Stomach smooth muscle (tissue), 2 donors: Measurements from ENCODE around the gene OBSL1.

Source experiments
- H3K27ac ChIP-seq: one replicate; pipeline ENCODE4 v1.7.0; 2013; ENCODE audit warnings: mild to moderate bottlenecking, low read length, inconsistent platforms
- H3K27me3 ChIP-seq, 2 donors: one replicate each; pipeline ENCODE4 v1.7.0; 2013; ENCODE audit warnings: low read length in 2 of 2; ENCODE audit not compliant: insufficient read depth in 2 of 2, control insufficient read depth in 1 of 2
- H3K36me3 ChIP-seq, 2 donors: one replicate each; pipeline ENCODE4 v1.7.0; 2013; ENCODE audit warnings: low read length in 2 of 2; ENCODE audit not compliant: control insufficient read depth in 2 of 2, insufficient read depth in 2 of 2
- H3K4me1 ChIP-seq: one replicate; pipeline ENCODE4 v1.7.0; 2013; ENCODE audit warnings: low read length; ENCODE audit not compliant: control insufficient read depth, insufficient read depth
- H3K4me3 ChIP-seq, 2 donors: one replicate each; pipeline ENCODE4 v1.7.0; 2013; ENCODE audit warnings: low read length in 2 of 2
- H3K9ac ChIP-seq, 2 donors: one replicate each; pipeline ENCODE4 v1.7.0; 2013; ENCODE audit warnings: low read length in 2 of 2, mild to moderate bottlenecking in 1 of 2
- H3K9me3 ChIP-seq, 2 donors: one replicate each; pipeline ENCODE4 v1.7.0; 2013; ENCODE audit warnings: low read length in 2 of 2; ENCODE audit not compliant: control insufficient read depth in 2 of 2
- donor health status: healthy.
- donor health status: Pancreatic carcinoma.

The OBSL1 gene

DNA sequence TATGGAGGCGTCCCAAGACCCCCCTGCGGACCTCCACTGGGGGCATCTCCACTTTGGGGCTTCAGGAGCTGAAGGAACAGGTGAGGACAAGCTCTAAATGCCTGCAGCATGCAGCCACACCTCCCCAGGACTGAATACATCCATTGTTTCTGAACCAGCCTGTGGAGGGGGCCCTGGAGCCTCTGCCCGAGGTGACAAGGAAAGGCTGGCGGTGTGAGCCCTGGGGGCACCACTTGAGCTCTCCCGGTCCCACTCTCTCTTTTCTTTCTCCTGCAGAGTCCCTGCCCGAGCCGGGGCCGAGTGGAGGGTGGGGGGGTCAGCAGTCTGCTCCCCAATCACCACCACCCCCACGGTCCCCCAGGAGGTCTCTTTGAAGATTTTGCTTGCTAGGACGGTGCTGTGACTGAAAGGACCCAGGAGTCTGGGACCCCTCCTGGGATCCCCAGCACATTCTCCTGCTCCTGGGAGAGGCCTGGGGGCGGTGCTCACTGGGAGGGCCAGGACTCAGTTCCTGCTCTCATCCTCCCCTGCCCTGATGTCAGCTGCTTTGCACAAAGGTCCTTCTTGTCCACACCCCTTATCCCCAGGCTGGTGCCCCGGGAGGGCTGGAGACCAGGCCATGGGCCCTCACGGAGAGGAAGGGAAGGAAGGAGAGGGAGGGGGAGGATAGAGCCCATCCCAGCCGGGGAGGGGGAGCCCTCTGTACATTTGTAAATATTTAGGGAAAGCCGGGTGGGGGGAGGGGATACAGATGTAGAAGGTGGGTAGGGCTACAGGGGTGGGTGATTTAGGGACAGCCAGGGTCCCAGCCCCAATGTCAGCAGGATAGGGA, 33.5 kb downstream of the OBSL1 start:
- H3K9ac ChIP-seq = no peak overlapping the region
- H3K4me1 ChIP-seq = peaks cover 32% of the 10 kb centered on the region
- no peaks in the 10 kb centered on the region for H3K9me3 ChIP-seq
- no peaks in the 10 kb centered on the region for H3K27me3 ChIP-seq
- H3K4me3 ChIP-seq = no peak overlapping the region
- no peak overlapping the region for H3K27ac ChIP-seq
- H3K36me3 ChIP-seq = peaks cover 10 to 12% of the 10 kb centered on the region in 2 donors

DNA sequence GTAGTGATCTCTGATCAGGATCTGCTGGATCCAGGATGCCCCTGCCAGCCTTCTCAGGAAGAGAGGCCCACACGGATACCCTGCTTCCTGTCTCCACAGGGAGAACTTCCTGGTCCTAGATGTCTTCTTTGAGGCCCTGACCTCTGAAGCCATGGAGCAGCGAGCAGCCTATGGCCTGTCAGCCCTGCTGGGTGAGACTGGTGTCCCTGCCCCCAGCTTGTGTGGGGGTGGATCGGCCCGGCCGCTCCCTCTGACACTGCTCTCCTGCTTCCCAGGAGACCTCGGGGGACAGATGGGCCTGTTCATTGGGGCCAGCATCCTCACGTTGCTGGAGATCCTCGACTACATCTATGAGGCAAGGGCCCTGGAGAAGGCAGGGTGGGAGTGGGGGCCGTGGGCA, 34.4 kb downstream of the OBSL1 start:
- Histone ChIP-seq H3K9me3 (no peaks in the 10 kb centered on the region), H3K4me1 (peaks cover 23% of the 10 kb centered on the region), H3K27ac (no peak overlapping the region), H3K9ac (no peak overlapping the region), H3K36me3 (peaks cover 10 to 12% of the 10 kb centered on the region in 2 donors), H3K4me3 (no peak overlapping the region), H3K27me3 (no peaks in the 10 kb centered on the region)

DNA sequence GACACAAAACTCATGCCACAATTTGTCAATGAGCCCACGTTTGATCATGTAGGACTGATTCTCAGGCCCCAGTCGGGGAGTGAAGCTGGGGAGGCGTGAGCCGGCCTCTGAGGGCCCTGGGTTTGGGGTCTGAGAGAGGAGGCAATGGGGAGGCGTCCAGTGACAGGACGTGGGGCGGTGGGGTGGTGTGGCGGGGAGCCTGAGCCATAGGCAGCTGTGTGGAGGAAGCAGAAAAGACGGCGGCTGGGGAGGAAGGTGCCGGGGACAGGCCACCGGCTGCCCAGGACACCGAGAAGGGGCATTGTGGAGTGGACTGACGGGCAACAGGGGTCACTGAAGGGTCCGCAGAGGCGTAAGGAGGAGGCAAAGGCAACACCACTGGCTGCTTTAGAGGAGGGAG, 34.9 kb downstream of the OBSL1 start:
- Histone ChIP-seq H3K27me3 (no peaks in the 10 kb centered on the region), H3K36me3 (peaks cover 10 to 12% of the 10 kb centered on the region in 2 donors), H3K4me3 (no peak overlapping the region), H3K9ac (no peak overlapping the region), H3K4me1 (peaks cover 18% of the 10 kb centered on the region), H3K9me3 (no peaks in the 10 kb centered on the region), H3K27ac (no peak overlapping the region)

DNA sequence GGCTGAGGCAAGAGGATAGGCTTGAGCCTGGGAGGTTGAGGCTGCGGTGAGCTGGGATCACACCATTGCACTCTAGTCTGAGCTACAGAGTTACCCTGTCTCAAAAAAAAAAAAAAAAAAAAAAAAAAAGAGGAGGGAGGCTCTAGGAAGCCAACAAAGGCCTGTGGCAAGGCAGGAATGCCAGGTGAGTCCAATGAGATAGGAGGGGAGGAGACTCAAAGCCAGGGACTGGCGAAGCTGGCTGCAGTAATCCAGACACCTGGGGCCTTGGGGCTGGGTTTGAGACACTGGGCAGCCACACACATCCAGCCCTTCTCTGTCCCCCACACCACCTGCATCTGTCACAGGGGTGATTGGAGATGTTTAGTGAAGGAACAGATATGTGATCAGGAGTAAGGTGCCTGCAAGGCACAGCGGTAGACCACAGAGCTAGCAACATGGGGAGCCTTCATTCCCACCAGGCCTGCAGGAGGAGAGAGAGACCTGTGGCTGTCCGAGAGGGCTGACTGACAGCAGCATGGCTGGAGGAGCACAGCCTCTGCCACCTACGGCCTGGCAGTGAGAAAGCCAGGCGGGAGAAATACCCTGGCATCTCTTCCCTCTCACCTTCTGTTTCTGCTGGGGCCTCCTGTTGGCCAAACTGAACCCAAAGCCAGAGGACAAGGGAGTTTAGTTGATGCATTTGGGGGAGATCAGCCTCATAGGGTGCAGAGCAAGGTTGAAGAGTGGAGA, 37.2 kb downstream of the OBSL1 start:
- peaks cover 3 to 5% of the 10 kb centered on the region in 2 donors for H3K27me3 ChIP-seq
- H3K4me3 ChIP-seq = no peak overlapping the region
- no peaks in the 10 kb centered on the region for H3K36me3 ChIP-seq
- H3K9ac ChIP-seq = no peak overlapping the region
- peaks cover 22% of the 10 kb centered on the region for H3K4me1 ChIP-seq
- H3K9me3 ChIP-seq = no peaks in the 10 kb centered on the region
- H3K27ac ChIP-seq = no peak overlapping the region

DNA sequence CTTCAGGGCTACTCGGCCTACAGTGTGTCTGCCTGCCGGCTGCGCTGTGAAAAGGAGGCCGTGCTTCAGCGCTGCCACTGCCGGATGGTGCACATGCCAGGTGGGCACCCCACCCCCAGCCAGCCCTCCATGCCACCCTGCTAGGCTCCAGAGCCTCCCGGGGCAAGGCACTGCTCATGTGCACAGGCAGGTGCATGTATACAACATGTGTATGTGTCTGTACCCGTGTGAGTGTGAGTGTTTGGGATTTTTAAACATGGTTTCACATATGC, 39.0 kb downstream of the OBSL1 start:
- Histone ChIP-seq H3K36me3 (no peaks in the 10 kb centered on the region), H3K9ac (no peak overlapping the region), H3K4me1 (peaks cover 9% of the 10 kb centered on the region), H3K9me3 (no peaks in the 10 kb centered on the region), H3K27me3 (peaks cover 5 to 8% of the 10 kb centered on the region in 2 donors), H3K4me3 (no peak overlapping the region), H3K27ac (no peak overlapping the region)

DNA sequence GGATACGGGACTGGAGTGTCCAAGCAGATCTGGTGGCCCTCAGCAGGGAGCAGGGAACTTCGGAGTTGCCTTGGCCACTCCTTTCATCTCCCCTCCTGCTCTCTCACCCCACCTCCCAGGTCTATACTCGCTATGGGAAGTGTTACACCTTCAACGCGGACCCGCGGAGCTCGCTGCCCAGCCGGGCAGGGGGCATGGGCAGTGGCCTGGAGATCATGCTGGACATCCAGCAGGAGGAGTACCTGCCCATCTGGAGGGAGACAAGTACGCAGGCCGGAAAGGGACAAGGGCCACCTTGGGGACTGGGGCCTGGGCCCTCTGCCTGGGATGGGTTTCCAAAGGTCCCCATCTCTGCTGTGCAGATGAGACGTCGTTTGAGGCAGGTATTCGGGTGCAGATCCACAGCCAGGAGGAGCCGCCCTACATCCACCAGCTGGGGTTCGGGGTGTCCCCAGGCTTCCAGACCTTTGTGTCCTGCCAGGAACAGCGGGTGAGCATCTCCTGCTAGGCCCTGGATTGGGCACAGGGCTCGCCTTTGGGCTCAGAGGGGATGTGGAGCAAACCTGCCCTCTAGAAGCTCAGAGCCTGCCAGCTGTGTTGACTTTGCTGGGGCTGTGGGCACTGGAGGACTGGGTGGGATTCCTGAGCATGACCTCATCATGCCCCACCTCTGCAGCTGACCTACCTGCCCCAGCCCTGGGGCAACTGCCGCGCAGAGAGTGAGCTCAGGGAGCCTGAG, 39.5 kb downstream of the OBSL1 start:
- Histone ChIP-seq H3K4me3 (no peak overlapping the region), H3K36me3 (no peaks in the 10 kb centered on the region), H3K9me3 (no peaks in the 10 kb centered on the region), H3K4me1 (peaks cover 13% of the 10 kb centered on the region), H3K27ac (no peak overlapping the region), H3K9ac (no peak overlapping the region), H3K27me3 (peaks cover 5 to 11% of the 10 kb centered on the region in 2 donors)

DNA sequence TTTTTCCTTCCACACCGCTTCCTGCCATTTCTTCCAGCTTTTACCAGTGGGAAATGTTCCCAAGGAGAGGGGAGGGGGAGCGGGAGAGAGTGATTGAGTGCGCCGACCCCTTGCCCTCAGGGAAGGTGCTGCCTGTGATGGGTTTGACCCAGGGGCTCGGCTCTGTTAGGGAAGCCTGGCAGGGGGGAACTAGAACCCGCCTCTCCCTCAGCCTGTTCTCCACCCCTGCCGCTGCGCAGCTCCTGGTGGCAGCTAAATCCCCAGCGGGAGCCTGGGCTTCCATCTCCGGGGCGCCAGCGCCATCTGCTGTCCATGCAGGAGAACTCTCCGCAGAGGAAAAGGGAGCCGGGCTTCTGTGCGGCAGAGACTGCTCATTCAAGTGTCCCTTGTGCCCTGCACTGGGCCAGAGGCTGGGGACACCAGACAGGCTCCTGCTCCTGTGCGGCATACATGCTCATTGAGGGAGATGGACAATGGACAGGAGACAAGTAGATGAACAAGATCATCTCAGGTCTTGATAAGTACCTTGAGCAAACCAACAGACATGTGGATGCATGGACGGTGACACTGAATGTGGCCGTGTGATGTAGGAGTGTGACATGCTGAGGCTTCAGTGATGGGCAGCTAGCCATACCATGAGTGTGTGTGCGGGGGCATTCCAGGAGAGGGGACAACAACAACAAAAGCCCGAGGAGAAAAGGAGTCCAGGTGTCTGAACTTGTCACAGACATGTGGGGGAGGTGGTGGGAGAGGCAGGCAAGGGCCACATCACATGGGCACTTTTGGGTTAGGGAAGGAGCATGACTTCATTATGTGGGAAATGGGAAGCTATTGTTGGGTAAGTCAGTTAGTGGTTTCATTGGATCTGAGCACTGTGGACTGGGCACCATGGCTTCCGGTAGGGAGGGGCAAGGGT, 41.0 kb downstream of the OBSL1 start:
- H3K27ac ChIP-seq = no peak overlapping the region
- peaks cover 5 to 11% of the 10 kb centered on the region in 2 donors for H3K27me3 ChIP-seq
- H3K9me3 ChIP-seq = no peaks in the 10 kb centered on the region
- no peaks in the 10 kb centered on the region for H3K36me3 ChIP-seq
- peaks cover 14% of the 10 kb centered on the region for H3K4me1 ChIP-seq
- peak overlapping the region in 1 of 2 donors; percentile 68 for H3K4me3 ChIP-seq
- H3K9ac ChIP-seq = peak overlapping the region in 1 of 2 donors; percentile 64

DNA sequence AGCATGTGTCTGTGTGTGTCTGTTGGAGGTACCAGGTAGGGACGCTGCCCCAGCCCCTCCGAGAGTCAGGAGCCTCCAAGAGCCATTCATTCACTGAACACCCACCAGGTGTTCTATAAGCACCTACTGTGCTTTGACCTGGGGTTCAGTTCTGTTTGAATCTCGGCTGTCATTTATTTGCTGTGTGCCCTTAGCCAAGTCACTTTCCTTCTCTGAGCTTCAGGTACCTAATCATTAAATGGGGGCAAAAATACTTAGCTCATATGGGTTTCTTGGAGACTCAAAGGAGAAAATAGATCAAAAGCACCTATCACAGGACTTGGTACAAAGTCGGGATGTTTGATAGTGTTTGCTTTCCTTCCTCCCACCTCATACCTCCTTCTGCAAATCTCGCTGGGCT, 43.9 kb downstream of the OBSL1 start:
- Histone ChIP-seq H3K36me3 (no peaks in the 10 kb centered on the region), H3K4me3 (no peak overlapping the region), H3K4me1 (peaks cover 25% of the 10 kb centered on the region), H3K27me3 (peaks cover 5 to 17% of the 10 kb centered on the region in 2 donors), H3K9me3 (no peaks in the 10 kb centered on the region), H3K9ac (no peak overlapping the region), H3K27ac (no peak overlapping the region)

DNA sequence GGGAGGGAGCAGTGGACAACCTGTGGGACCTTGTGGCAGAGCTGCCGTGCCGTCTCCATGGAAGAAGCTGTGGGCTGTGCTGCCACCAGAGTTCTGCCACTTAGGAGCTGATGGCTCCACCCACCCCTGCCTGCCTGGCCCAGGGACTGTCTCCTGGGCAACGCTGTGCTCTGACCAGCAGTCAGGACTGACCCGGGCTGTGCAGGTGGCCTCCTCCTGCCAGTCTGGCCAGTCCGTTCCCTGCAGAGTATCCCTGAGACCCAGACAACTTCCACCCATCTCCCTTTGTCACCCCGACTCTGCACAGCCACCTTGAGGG, 44.3 kb downstream of the OBSL1 start:
- no peak overlapping the region for H3K9ac ChIP-seq
- peaks cover 29% of the 10 kb centered on the region for H3K4me1 ChIP-seq
- H3K4me3 ChIP-seq = no peak overlapping the region
- no peaks in the 10 kb centered on the region for H3K36me3 ChIP-seq
- peaks cover 6 to 17% of the 10 kb centered on the region in 2 donors for H3K27me3 ChIP-seq
- H3K27ac ChIP-seq = no peak overlapping the region
- H3K9me3 ChIP-seq = no peaks in the 10 kb centered on the region
